Measurements from ENCODE around the gene IMP4. TPM values are rescaled to one million over a fixed set of nuclear protein-coding genes. Genes with fewer than 3 reads are reported as not detected.

Gene IMP4
- total and polyA plus RNA-seq, 2 of the 13 experiments (the other 11 are each of a cell fraction or from before 2014, with no cell fraction given), result 142 to 158 TPM

DNA sequence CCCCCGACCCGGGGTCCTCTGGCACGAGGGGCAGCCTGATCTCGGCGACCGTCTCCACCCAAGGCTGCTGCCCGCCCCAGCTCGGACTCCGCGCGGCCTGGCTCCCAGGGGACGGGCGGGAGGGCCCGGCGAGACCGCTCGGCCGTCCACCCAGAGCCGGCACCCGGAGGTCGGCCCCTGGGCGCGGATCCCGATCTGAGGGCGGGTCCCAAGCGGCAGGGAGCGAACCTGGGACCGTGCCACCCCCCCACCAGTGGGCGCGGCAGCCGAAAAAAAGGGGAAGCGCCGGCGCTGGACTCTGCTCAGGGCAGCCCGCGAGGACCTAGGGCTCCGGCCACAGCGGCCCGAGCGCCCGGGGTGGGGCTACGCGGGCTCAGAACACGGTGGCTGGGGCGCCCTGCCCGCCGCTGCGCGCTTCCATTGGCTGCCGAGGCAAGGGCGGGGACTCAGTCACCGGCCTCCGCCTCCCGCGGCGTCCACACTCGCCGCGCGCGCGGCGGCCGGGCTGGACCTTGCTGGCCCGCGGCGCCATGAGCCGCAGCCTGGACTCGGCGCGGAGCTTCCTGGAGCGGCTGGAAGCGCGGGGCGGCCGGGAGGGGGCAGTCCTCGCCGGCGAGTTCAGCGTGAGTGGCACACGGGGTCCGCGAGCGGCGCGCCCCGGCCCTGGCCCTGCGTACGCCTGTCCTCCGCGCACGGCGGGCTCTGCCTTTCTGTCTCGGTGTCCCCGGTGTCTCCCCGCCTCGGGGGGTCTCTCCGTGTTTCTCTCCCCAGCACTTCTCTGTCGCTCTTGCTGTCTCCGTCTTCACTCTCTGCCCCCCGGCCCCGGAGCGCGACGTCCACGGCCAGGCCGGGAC, 13.1 kb downstream of the IMP4 start, which contains the start of gene PTPN18 (continued):
- TF ChIP-seq, protein P1, sequence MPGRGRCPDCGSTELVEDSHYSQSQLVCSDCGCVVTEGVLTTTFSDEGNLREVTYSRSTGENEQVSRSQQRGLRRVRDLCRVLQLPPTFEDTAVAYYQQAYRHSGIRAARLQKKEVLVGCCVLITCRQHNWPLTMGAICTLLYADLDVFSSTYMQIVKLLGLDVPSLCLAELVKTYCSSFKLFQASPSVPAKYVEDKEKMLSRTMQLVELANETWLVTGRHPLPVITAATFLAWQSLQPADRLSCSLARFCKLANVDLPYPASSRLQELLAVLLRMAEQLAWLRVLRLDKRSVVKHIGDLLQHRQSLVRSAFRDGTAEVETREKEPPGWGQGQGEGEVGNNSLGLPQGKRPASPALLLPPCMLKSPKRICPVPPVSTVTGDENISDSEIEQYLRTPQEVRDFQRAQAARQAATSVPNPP (CRISPR knock-in tag; IDR thresholded peaks at IDR 0.05), result 0 out of 2 replicates have a peak, but pooled peaks have one; percentile 22

DNA sequence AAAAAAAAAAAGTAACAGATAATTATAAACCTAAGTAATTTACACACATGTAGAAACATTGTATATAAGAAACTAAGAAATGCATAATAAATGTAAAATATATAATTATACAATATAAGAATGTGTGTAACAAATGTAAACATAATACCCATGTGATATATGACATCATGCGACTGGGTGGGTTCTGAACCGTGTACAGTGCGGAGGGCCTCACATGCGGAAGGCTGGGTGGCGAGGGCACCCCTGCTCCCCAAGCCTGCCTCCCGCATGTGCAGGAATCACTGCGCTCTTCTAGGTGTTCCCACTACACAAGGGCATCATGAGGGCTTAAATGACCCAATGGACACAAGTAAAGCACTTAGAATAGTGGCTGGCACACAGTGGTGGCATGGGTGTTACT, 15.2 kb downstream of the IMP4 start:
- DNase-seq (ENCODE audit: low spot score), result no peak
- no peaks in the 10 kb centered on the region; a peak in 1 of 5 replicates for H3K27me3 ChIP-seq (ENCODE audit: control insufficient read depth in 1 of 2, insufficient read depth in 2 of 2, low read length in 2 of 2)
- H2AFZ ChIP-seq (ENCODE audit: low read length), result no peak overlapping the region
- ATAC-seq, result no peak
- H3K36me3 ChIP-seq (replicated peaks in 1 of 2; ENCODE audit: control insufficient read depth in 1 of 2, insufficient read depth in 2 of 2, low read length in 2 of 2), result no peaks in the 10 kb centered on the region
- no peaks in the 10 kb centered on the region for H3K9me3 ChIP-seq (ENCODE audit: low read length)
- no TSS peak for BruUV-seq (replicated peaks)
- no peak overlapping the region for H3K9ac ChIP-seq (ENCODE audit: insufficient read depth, low read depth, low read length)
- no peak for FAIRE-seq
- no peak overlapping the region for H3K4me3 ChIP-seq (replicated peaks in 1 of 3; ENCODE audit: insufficient read depth in 1 of 3, low read depth in 2 of 3, low read length in 3 of 3)
- no peak overlapping the region for H3K4me2 ChIP-seq (ENCODE audit: low read depth, low read length)
- peak; percentile 59; the same call in 1 of the 2 replicates for TF ChIP-seq ATF7 (IDR thresholded peaks at IDR 0.05)
- no peak for TF ChIP-seq ATF7 (CRISPR knock-in tag; IDR thresholded peaks at IDR 0.05)
- no peak for TF ChIP-seq ZFP1 (CRISPR knock-in tag; IDR thresholded peaks at IDR 0.05)
- ChIA-PET POLR2A (no interaction called here), CTCF (ENCODE audit: low intra/inter-chr PET ratio, low total read pairs) (no interaction called here)
- no peaks in the 10 kb centered on the region; the same call in 1 of the 2 replicates for H4K20me1 ChIP-seq (ENCODE audit: insufficient read depth, low read length)
- intact Hi-C loops (cut with micrococcal nuclease; ENCODE audit: unreplicated experiment) (loop anchor here (5.0 kb wide), 1 partner anchor 34 kb away; no protein-coding TSS in a partner anchor), in situ Hi-C loops (cut with HindIII; ENCODE audit: extremely low pct_ligation_motif_present, low pct_unique_long_range_greater_than_20kb) (no loop called here)
- no peak overlapping the region for H3K27ac ChIP-seq (ENCODE audit: extremely low read length, insufficient read depth, low read length)
- H3K79me2 ChIP-seq (ENCODE audit: insufficient read depth, low read length), result peaks cover 6% of the 10 kb centered on the region
- WGBS (ENCODE audit: low lambda C conversion rate), result 96% methylated on average over 7 of the region's 7 CpGs
- peaks cover 30% of the 10 kb centered on the region for H3K4me1 ChIP-seq (ENCODE audit: insufficient read depth, low read length)
